NCI-H524 treated with DMSO at 0.1 percent for 48 hours (cell line): ENCODE measurements around the gene RPS13.
"Not testable (repeated sequence)": the region's sequence is repeated elsewhere in the genome, so short reads cannot be mapped to it uniquely, and the experiment has no call there.

ENCODE experiments used
- DNase-seq: peaks from one replicate; lab custom pipeline; 2025; lab: John Stamatoyannopoulos, UW

RPS13 gene

GRCh38 chr11:17036666-17037658 is 40.5 kb downstream of the RPS13 start:
- DNase-seq = no peak

GRCh38 chr11:17034027-17034426 is 43.4 kb downstream of the RPS13 start:
- not testable (repeated sequence) for DNase-seq

GRCh38 chr11:17026487-17027082 is 50.9 kb downstream of the RPS13 start:
- no peak for DNase-seq

GRCh38 chr11:17024924-17025323 is 52.5 kb downstream of the RPS13 start:
- no peak for DNase-seq
